Fibroblast of lung (primary cell): ENCODE data around the gene VPS37C. TPM values are rescaled to one million over a fixed set of nuclear protein-coding genes. Genes with fewer than 3 reads are reported as not detected.
A peak's percentile ranks its signal among the peaks of the same experiment; 100 is the strongest.

Experiments
- DNase-seq, 2 donors: peaks; one replicate each; pipeline versions ENCODE4 v3.0.0 to v3.0.0-alpha.2; 2010; ENCODE audit warnings: low read depth in 2 of 2
- H2AFZ ChIP-seq: 2 replicates; pipeline ENCODE4 v1.5.1; 2012; ENCODE audit warnings: low read length, control low read depth, inconsistent platforms
- H3K27ac ChIP-seq: 2 replicates; pipeline ENCODE4 v1.5.1; 2011; ENCODE audit warnings: low read length, control low read depth; ENCODE audit not compliant: insufficient read depth
- H3K27me3 ChIP-seq: 2 replicates; pipeline ENCODE4 v1.5.1; 2011; ENCODE audit warnings: mild to moderate bottlenecking, low read length; ENCODE audit not compliant: control insufficient read depth, insufficient read depth
- H3K36me3 ChIP-seq: 2 replicates; pipeline ENCODE4 v1.5.1; 2011; ENCODE audit warnings: low read length; ENCODE audit not compliant: control insufficient read depth, insufficient read depth
- H3K4me1 ChIP-seq: 2 replicates; pipeline ENCODE4 v1.5.1; 2011; ENCODE audit warnings: low read length; ENCODE audit not compliant: control insufficient read depth, insufficient read depth; ENCODE audit errors: extremely low read depth
- H3K4me2 ChIP-seq: 2 replicates; pipeline ENCODE4 v1.5.1; 2011; ENCODE audit warnings: low read length, control low read depth; ENCODE audit not compliant: insufficient read depth; ENCODE audit errors: extremely low read depth
- H3K4me3 ChIP-seq, 4 experiments: fragments of 200-600 bp in 1 of 4; sonication (generic) in 1 of 4; replicated peaks in 1 of 4; 2 replicates each; pipeline ENCODE4 v1.5.1; 2011 to 2016; ENCODE audit warnings: low read length in 4 of 4, low read depth in 3 of 4, mild to moderate bottlenecking in 3 of 4, control low read depth in 2 of 4, inconsistent platforms in 1 of 4, mixed read lengths in 1 of 4; ENCODE audit not compliant: insufficient read depth in 1 of 4; ENCODE audit errors: control extremely low read depth in 1 of 4
- H3K79me2 ChIP-seq: 2 replicates; pipeline ENCODE4 v1.5.1; 2012; ENCODE audit warnings: mild to moderate bottlenecking, low read length, inconsistent platforms; ENCODE audit not compliant: control insufficient read depth, insufficient read depth
- H3K9ac ChIP-seq: 2 replicates; pipeline ENCODE4 v1.5.1; 2011; ENCODE audit warnings: mild to moderate bottlenecking, low read length, control low read depth; ENCODE audit not compliant: insufficient read depth
- H3K9me3 ChIP-seq: 2 replicates; pipeline ENCODE4 v1.5.1; 2012; ENCODE audit warnings: low read depth, low read length; ENCODE audit not compliant: control insufficient read depth, insufficient read depth
- H4K20me1 ChIP-seq: 2 replicates; pipeline ENCODE4 v1.5.1; 2011; ENCODE audit warnings: low read length; ENCODE audit not compliant: control insufficient read depth, insufficient read depth; ENCODE audit errors: extremely low read depth
- EZH2 ChIP-seq: IDR thresholded peaks from 2 replicates; pipeline ENCODE4 v1.5.1; 2012; ENCODE audit warnings: low read length, control low read depth, mild to moderate bottlenecking; ENCODE audit errors: missing control alignments
- polyA plus RNA-seq, 2 donors: library from polyadenylated mRNA; depleted of rRNA in 1 of 2; stranded (reverse) in 1 of 2; unstranded in 1 of 2; fragments of >200 nt; gene quantifications; 2 replicates each; pipeline ENCODE4 v1.2.1, GENCODE V29; 2011 to 2012; ENCODE audit warnings: missing spikeins in 1 of 2
- total RNA-seq: library from RNA; depleted of rRNA; stranded (reverse); fragments of >200 nt; gene quantifications from 2 replicates; pipeline ENCODE4 v1.2.1, GENCODE V29; 2014
- TF ChIP-seq, protein P1 (sequence below), 2 donors: IDR thresholded peaks in 1 of 2; conservative IDR thresholded peaks in 1 of 2; 1 replicate in 1 of 2; 2 replicates in 1 of 2; pipeline ENCODE4 v1.5.1; 2011 to 2012; ENCODE audit warnings: low read length in 2 of 2, control low read depth in 1 of 2, inconsistent platforms in 1 of 2, low read depth in 1 of 2, mild to moderate bottlenecking in 1 of 2

Gene VPS37C
- total and polyA plus RNA-seq, 2 donors (not counting 1 experiment from before 2014, with no cell fraction given): 7.6 to 9.9 TPM

DNA sequence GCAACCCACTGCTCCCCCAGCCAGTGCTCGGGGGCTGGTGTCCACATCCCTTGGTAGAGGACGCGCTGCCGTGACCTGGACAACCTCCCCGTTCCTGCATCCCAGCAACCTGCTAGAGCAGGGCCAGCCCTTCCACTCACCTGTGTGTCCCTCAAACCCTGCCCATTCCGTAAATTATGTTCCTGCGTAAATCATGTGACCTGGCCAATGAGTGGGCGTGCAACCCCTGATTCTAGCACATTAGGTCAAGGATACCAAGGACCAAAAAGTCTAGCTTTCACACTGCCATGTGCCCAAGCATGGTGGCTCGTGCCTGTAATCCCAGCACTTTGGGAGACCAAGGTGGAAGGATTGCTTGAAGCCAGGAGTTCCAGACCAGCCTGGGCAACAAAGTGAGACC, 33.2 kb downstream of the VPS37C start:
- Histone ChIP-seq H2AFZ (no peak overlapping the region), H4K20me1 (no peaks in the 10 kb centered on the region), H3K9ac (no peak overlapping the region), H3K4me2 (no peak overlapping the region), H3K27me3 (peaks cover 5% of the 10 kb centered on the region), H3K36me3 (peaks cover 5% of the 10 kb centered on the region), H3K79me2 (no peaks in the 10 kb centered on the region), H3K9me3 (no peaks in the 10 kb centered on the region), H3K4me3 (no peak overlapping the region), H3K27ac (no peak overlapping the region), H3K4me1 (peaks cover 14% of the 10 kb centered on the region)
- TF ChIP-seq, protein P1, sequence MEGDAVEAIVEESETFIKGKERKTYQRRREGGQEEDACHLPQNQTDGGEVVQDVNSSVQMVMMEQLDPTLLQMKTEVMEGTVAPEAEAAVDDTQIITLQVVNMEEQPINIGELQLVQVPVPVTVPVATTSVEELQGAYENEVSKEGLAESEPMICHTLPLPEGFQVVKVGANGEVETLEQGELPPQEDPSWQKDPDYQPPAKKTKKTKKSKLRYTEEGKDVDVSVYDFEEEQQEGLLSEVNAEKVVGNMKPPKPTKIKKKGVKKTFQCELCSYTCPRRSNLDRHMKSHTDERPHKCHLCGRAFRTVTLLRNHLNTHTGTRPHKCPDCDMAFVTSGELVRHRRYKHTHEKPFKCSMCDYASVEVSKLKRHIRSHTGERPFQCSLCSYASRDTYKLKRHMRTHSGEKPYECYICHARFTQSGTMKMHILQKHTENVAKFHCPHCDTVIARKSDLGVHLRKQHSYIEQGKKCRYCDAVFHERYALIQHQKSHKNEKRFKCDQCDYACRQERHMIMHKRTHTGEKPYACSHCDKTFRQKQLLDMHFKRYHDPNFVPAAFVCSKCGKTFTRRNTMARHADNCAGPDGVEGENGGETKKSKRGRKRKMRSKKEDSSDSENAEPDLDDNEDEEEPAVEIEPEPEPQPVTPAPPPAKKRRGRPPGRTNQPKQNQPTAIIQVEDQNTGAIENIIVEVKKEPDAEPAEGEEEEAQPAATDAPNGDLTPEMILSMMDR (conservative IDR thresholded peaks at IDR 0.05 in 1 of 2, IDR thresholded peaks at IDR 0.05 in 1 of 2; ENCODE audit: low read depth in 1 of 2, low read length in 2 of 2): no peak
- no peak for TF ChIP-seq EZH2
- DNase-seq: no peak

DNA sequence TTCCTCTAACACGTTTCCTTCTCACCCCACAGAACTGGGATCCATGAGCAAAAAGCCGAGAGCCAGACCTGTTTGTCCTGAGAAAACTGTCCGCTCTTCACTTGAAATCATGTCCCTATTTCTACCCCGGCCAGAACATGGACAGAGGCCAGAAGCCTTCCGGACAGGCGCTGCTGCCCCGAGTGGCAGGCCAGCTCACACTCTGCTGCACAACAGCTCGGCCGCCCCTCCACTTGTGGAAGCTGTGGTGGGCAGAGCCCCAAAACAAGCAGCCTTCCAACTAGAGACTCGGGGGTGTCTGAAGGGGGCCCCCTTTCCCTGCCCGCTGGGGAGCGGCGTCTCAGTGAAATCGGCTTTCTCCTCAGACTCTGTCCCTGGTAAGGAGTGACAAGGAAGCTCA, 35.0 kb downstream of the VPS37C start:
- peak in 1 of 2 donors; percentile 12 for DNase-seq
- peaks cover 5% of the 10 kb centered on the region for H3K27me3 ChIP-seq

DNA sequence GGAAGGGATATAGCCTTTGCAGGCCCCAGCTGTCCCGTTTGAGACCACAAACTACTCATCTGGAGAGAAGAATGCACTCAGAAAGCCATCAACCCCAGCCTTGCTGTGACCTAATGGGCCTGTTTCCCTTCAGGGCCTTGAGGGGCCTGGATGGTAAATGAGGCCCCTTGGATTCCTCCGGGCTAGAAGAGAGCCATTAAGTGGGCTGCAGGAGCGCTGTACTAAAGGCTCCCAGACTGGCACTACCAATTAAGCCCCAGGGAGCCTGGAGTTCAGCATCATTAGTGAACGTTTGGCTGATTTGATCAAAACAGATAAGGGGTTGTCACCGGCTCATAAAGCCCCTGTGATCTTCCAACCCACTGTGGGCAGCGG, 35.9 kb downstream of the VPS37C start:
- H3K4me3 ChIP-seq: no peak overlapping the region
- TF ChIP-seq EZH2: no peak
- TF ChIP-seq, protein P1 (conservative IDR thresholded peaks at IDR 0.05 in 1 of 2, IDR thresholded peaks at IDR 0.05 in 1 of 2; ENCODE audit: low read depth in 1 of 2, low read length in 2 of 2): no peak

More for the DNA sequence above, 35.0 kb downstream of the VPS37C start:
- Histone ChIP-seq H3K79me2 (no peaks in the 10 kb centered on the region), H3K4me3 (no peak overlapping the region), H3K9ac (no peak overlapping the region), H3K36me3 (peaks cover 2% of the 10 kb centered on the region), H4K20me1 (no peaks in the 10 kb centered on the region), H3K9me3 (no peaks in the 10 kb centered on the region), H3K4me2 (no peak overlapping the region), H3K27ac (no peak overlapping the region), H3K4me1 (peaks cover 14% of the 10 kb centered on the region), H2AFZ (no peak overlapping the region)
- no peak for TF ChIP-seq EZH2
- TF ChIP-seq, protein P1 (conservative IDR thresholded peaks at IDR 0.05 in 1 of 2, IDR thresholded peaks at IDR 0.05 in 1 of 2; ENCODE audit: low read depth in 1 of 2, low read length in 2 of 2): no peak

More for the DNA sequence above, 35.9 kb downstream of the VPS37C start:
- peaks cover 10% of the 10 kb centered on the region for H3K4me1 ChIP-seq
- H3K36me3 ChIP-seq: peaks cover 1% of the 10 kb centered on the region
- no peak for DNase-seq
- H3K27me3 ChIP-seq: peaks cover 5% of the 10 kb centered on the region
- H3K4me2 ChIP-seq: no peak overlapping the region
- H2AFZ ChIP-seq: no peak overlapping the region
- no peaks in the 10 kb centered on the region for H4K20me1 ChIP-seq
- H3K27ac ChIP-seq: no peak overlapping the region
- H3K79me2 ChIP-seq: no peaks in the 10 kb centered on the region
- no peaks in the 10 kb centered on the region for H3K9me3 ChIP-seq
- H3K9ac ChIP-seq: no peak overlapping the region
